GM12801 (cell line): ENCODE data around the gene RPL3.

ENCODE experiments used
- TF ChIP-seq, protein P1 (sequence below): IDR thresholded peaks from one replicate; pipeline ENCODE4 v1.5.1; 2011; ENCODE audit warnings: control low read depth; ENCODE audit not compliant: insufficient read length; ENCODE audit errors: extremely low read depth

The RPL3 gene

DNA sequence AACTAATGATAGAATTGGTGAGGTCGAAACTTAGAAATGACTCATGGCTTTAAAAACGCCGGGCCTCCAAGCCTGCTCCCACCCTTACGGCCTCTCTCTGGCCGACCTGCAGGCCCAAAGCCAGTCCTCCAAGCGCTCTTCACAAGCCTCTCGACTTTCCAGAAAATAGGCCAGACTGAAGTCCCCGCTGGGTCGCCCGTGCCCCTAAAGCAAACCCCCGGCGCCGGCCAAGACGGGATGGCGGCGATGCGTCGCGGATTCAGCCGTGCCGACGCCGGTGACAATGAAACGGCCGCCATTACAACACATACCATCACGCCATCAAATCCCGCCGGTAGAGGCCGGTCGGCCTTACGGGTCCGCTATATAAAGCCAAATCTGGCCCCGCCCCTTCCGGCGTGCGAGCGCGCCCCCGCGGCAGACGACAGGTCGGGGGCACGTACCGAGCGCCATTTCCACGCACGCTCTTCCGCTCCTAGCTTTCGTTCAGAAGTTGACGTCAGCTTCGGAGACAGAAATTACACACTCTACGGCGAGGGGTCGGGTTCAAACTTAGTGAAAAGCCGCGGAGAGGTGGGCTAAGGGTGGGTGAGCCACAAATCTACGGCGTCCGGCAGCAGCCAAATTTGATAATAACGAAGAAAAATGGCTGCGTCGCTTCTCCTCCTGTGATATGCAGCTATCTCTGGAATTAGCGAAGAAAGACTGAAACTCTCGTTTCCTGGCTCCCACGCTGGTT is at the start of gene RPL3:
RPL3 (minus strand) TSS at position 340 of the 739 bp plus-strand sequence; CDS start at position 314, 26 bp downstream.
- TF ChIP-seq, protein P1, sequence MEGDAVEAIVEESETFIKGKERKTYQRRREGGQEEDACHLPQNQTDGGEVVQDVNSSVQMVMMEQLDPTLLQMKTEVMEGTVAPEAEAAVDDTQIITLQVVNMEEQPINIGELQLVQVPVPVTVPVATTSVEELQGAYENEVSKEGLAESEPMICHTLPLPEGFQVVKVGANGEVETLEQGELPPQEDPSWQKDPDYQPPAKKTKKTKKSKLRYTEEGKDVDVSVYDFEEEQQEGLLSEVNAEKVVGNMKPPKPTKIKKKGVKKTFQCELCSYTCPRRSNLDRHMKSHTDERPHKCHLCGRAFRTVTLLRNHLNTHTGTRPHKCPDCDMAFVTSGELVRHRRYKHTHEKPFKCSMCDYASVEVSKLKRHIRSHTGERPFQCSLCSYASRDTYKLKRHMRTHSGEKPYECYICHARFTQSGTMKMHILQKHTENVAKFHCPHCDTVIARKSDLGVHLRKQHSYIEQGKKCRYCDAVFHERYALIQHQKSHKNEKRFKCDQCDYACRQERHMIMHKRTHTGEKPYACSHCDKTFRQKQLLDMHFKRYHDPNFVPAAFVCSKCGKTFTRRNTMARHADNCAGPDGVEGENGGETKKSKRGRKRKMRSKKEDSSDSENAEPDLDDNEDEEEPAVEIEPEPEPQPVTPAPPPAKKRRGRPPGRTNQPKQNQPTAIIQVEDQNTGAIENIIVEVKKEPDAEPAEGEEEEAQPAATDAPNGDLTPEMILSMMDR, result no peak

DNA sequence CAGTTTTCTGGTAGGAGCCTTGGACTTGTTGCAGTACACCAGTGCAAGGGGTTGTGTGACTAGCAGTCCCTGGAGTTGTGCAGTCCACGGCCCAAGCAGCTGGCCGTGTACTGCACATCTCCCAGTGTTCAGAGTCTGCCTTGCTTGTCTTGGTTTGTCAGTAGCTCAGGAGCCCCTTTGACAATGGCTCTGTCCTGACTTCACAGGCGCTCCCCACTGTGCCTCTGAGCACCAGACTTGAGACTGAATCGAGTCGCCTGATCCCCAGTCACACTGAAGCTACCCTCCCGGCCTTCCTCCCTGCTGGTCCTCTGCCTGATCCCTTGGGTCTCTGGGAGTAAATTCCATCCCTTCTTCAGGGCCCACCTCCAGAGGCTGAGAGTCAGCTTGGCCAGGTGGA is 49.8 kb upstream of the RPL3 start:
- TF ChIP-seq, protein P1, result no peak

DNA sequence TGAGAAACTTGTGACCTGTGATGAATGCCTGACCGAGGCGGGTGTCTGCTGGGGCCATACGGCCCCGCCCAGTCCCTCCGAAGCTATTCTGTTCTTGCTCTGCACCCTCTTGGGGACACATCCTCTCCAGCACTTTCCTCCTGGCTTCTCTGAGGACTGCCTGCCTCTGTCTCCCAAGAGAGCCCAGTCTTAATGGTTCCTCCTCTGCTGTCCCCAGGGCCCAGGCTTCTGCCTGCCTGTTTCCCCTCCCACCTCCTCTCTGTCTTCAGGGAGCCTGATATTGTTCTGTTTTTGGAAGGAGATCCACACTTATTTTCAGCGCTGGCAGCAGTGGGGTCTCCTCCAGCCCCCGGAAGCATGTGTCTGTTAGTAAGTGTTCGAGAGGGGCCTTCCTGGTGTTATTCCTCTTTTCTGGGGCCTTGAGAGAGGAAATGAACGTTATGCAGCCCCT is 49.1 kb upstream of the RPL3 start:
- TF ChIP-seq, protein P1, result no peak

DNA sequence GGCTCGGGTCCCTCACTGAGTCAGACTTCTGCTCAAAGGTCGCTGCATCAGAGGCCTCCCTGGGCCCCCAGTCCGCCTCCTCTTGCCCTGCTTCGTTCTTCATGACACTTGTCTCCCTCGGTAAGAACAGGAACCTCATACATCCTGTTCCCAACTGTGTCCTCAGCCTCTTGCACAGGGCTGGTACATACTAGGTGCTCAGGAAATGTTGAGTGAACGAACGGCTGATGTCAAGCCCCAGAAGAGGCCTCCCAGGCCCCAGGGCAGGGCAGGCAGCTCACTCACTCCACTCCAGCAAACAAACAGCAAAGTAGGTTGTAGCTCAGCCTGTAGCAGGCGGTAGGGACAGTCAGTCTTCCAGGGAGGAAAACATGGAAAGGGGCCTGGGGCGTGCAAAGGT is 47.6 kb upstream of the RPL3 start:
- TF ChIP-seq, protein P1, result no peak

DNA sequence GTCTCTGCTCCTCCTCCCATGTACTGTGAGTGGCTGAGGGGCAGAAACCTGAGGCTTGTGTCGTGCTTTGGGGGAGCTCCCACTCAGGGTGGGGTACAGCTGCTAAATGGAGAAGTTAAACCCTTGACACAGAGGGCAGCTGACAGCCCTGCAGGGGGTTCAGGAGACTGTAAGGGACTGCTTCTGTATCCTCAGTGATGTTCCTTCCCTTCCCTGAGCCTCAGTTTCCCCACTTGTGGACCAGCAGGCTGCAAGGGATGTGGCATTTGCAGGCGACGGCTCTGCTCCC is 46.0 kb upstream of the RPL3 start:
- TF ChIP-seq, protein P1, result no peak

DNA sequence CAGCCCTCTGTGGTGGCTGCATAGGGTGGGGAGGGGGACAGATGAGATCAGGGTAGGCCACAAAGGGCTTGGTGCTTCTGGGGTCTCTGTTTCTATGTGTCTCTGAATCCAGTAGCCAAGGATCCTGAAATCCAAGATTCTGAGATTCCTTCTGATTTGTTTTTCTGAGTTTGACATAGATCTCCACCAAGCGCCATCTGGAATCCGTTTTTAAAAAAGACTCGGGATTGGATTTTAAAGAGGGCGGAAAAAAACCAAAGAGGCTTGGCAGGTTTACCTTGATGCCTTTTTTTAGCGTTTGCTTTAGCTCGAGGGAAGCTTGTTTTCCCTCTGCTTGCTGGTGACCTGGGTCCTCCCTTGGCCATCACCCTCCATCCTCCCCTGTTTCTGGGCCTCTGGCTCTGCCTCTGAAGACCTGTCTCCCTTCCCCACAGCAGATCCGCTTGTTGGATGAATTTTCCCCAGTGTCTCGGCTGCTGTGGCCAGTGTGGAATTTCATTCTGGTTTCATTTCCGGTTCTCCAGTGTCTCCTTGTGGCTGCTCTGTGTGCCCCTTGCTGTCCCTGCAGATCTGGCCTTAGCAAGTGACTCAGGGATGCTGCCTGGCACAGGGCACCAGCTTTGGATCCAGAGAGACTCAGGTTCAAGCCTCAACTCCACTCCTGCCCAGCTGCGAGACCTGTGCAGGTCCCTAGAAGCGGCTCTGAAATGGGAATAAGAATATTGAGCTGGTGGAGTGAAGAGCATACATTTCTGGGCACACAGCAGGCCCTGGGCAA is 45.5 kb upstream of the RPL3 start:
- TF ChIP-seq, protein P1, result no peak

DNA sequence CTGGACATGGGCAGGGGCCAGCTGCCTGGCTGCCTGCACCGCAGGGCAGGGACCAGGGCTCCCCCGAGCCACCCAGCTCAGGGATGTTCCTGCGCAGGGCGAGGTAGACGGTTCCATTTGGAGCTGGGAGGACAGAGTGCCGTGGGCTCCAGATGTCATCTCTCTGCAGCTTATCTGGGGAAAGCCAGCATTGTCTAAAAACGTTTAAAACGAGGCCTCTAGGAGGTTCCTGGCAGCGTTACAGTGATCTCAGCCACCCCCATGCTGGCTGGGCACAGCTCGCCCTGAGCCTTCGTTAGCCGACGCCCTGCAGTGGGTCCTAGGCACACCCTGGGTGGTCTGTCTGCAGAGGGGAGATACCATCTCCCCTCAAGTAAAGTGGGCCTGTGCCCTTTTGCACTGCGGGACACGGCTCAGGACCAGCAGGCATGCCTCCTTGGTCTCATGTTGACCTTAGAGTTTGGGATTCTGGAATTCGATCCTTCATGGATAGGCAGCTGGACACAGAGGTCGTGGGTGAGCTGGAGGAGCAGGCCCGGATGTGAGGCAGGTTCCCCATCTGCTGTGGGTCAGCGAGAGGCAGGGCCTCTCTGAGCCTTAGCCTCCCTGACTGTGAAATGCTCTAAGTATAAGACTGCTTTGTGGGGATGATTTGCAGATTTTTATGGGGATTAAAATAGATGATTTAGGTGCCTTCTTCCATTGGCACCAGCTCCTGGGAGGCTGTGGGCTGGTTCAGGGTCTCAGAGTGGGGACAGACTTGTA is 44.5 kb upstream of the RPL3 start:
- TF ChIP-seq, protein P1, result no peak
